ENCODE results near the gene UBE2I.

UBE2I gene

DNA sequence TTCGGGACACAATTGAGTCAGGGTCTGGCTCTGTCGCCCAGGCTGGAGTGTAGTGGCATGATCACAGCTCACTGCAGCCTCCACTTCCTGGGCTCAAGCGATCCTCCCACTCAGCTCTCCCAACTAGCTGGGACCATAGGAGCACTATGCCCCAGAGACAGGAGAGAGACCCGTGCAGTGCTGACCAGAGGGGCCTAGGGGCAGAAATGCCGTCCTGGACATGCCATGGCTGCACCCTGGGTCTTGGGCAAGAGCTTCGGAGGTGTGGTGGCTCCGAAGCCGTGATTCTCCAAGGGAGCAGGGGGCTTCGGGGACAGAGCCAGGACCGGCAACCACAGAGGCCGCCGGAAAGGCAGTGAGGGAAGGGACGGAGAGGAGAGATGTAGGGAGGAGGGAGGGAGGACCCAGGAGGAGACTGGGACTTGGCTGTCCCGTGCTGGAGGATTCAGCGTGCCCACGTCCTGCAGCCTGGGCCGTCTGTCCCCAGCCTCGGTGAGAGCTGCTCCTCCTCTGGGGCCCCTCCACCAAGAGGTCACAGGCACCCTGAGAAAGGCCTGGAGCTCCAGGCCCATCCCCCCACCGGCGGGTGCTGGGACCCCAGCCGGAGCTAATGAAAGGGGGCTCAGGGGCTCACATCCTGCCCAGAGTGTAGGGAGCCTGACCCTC is 31.7 kb upstream of the UBE2I start:
- Histone ChIP-seq H3K9me3 (ENCODE audit: insufficient read depth, low read depth, low read length) (no peaks in the 10 kb centered on the region), H3K4me3 (ENCODE audit: low read length, poor library complexity, severe bottlenecking) (no peak overlapping the region), H3K79me2 (ENCODE audit: insufficient read depth, low read length) (no peaks in the 10 kb centered on the region), H3K27me3 (ENCODE audit: insufficient read depth, low read length, poor library complexity, severe bottlenecking) (no peaks in the 10 kb centered on the region), H3K36me3 (ENCODE audit: insufficient read depth, low read length) (no peaks in the 10 kb centered on the region), H4K20me1 (ENCODE audit: insufficient read depth, low read length, poor library complexity, severe bottlenecking) (no peaks in the 10 kb centered on the region), H2AFZ (ENCODE audit: low read length) (no peak overlapping the region), H3K9ac (ENCODE audit: low read depth, low read length, poor library complexity, severe bottlenecking) (no peak overlapping the region), H3K4me2 (ENCODE audit: low read depth, low read length, poor library complexity, severe bottlenecking) (no peak overlapping the region), H3K9me2 (replicated peaks; ENCODE audit: low read depth, low read length) (no peaks in the 10 kb centered on the region), H3F3A (ENCODE audit: low read depth) (no peaks in the 10 kb centered on the region), H3K4me1 (ENCODE audit: insufficient read depth, low read length, poor library complexity, severe bottlenecking) (no peaks in the 10 kb centered on the region)
- TF ChIP-seq, protein P1, sequence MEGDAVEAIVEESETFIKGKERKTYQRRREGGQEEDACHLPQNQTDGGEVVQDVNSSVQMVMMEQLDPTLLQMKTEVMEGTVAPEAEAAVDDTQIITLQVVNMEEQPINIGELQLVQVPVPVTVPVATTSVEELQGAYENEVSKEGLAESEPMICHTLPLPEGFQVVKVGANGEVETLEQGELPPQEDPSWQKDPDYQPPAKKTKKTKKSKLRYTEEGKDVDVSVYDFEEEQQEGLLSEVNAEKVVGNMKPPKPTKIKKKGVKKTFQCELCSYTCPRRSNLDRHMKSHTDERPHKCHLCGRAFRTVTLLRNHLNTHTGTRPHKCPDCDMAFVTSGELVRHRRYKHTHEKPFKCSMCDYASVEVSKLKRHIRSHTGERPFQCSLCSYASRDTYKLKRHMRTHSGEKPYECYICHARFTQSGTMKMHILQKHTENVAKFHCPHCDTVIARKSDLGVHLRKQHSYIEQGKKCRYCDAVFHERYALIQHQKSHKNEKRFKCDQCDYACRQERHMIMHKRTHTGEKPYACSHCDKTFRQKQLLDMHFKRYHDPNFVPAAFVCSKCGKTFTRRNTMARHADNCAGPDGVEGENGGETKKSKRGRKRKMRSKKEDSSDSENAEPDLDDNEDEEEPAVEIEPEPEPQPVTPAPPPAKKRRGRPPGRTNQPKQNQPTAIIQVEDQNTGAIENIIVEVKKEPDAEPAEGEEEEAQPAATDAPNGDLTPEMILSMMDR (conservative IDR thresholded peaks at IDR 0.05; ENCODE audit: low read length): no peak
- no peak for TF ChIP-seq EZH2phosphoT487 (IDR thresholded peaks at IDR 0.05; ENCODE audit: borderline replicate concordance)

DNA sequence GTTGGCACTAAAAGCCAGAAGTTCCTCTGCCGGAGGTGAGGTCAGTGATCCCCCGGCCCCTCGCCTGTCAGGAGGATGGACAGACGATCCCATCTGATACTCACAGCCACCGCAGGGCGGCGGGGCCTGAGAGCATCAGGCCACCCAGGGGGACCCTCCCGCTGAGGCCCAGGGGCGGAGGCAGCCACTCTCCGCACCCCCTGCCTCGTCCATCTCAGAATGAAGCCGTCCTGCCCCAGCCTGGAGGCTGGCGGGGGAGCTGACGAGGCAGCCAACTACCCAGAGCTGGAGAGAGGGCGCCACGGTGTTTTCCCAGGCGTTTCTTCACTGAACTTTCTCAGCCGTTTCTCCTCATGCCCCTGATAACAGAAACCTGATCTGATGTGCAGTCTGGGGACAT is 31.0 kb upstream of the UBE2I start:
- Histone ChIP-seq H3K27me3 (ENCODE audit: insufficient read depth, low read length, poor library complexity, severe bottlenecking) (no peaks in the 10 kb centered on the region), H4K20me1 (ENCODE audit: insufficient read depth, low read length, poor library complexity, severe bottlenecking) (no peaks in the 10 kb centered on the region), H3K9me3 (ENCODE audit: insufficient read depth, low read depth, low read length) (no peaks in the 10 kb centered on the region), H3K4me2 (ENCODE audit: low read depth, low read length, poor library complexity, severe bottlenecking) (no peak overlapping the region), H3K9me2 (replicated peaks; ENCODE audit: low read depth, low read length) (no peaks in the 10 kb centered on the region), H2AFZ (ENCODE audit: low read length) (no peak overlapping the region), H3K4me3 (ENCODE audit: low read length, poor library complexity, severe bottlenecking) (no peak overlapping the region), H3K79me2 (ENCODE audit: insufficient read depth, low read length) (no peaks in the 10 kb centered on the region), H3K36me3 (ENCODE audit: insufficient read depth, low read length) (no peaks in the 10 kb centered on the region), H3K9ac (ENCODE audit: low read depth, low read length, poor library complexity, severe bottlenecking) (no peak overlapping the region), H3F3A (ENCODE audit: low read depth) (no peaks in the 10 kb centered on the region), H3K4me1 (ENCODE audit: insufficient read depth, low read length, poor library complexity, severe bottlenecking) (no peaks in the 10 kb centered on the region)
- TF ChIP-seq, protein P1 (conservative IDR thresholded peaks at IDR 0.05; ENCODE audit: low read length): no peak
- TF ChIP-seq EZH2phosphoT487 (IDR thresholded peaks at IDR 0.05; ENCODE audit: borderline replicate concordance): no peak

DNA sequence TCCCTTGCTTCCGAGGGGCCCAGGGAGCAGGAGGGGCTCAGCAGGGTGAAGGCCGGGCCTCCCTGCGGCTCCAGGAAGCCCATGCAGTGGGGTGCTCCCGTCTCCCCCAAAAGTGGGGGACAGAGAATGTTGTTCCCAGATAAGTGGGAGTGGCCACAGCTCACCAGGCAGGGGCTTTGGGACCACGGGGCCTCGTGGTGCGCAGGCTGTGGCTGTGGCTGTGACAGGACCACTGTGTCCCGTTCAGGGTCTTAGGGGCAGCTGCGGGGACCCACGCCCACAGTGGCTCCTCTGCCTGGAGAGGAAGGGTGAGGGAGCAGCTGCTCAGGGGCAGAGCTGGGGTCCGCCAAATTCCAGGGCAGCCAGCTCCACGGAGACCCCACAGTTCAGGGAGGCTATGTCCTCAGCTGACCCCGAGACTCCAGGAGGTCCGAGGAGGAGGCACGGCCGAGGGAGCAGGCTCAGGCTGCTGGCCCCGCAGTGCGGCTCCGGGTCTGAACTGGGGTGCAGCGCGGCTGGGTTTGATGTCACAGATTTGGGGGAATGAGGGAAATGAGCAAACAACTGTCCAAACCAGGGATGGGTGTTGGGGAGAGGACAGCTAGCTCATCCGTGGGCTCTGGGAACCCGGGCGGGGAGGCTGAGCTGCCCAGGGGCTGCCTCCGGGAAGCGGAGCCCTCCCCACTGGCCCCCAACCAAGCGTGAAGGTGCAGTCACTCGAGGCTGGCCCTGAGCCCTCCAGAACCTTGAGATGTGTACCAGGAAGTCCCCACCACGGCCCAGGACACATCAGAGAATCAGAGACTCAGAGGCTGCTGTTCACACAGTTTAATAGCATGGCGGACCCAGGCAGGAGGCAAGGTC is 30.1 kb upstream of the UBE2I start:
- no peak overlapping the region for H2AFZ ChIP-seq (ENCODE audit: low read length)
- H3K4me3 ChIP-seq (ENCODE audit: low read length, poor library complexity, severe bottlenecking): no peak overlapping the region
- no peak overlapping the region for H3K4me2 ChIP-seq (ENCODE audit: low read depth, low read length, poor library complexity, severe bottlenecking)
- no peak overlapping the region for H3K9ac ChIP-seq (ENCODE audit: low read depth, low read length, poor library complexity, severe bottlenecking)
- H3K9me3 ChIP-seq (ENCODE audit: insufficient read depth, low read depth, low read length): no peaks in the 10 kb centered on the region
- H3K9me2 ChIP-seq (replicated peaks; ENCODE audit: low read depth, low read length): no peaks in the 10 kb centered on the region
- no peaks in the 10 kb centered on the region for H3K4me1 ChIP-seq (ENCODE audit: insufficient read depth, low read length, poor library complexity, severe bottlenecking)
- H3K36me3 ChIP-seq (ENCODE audit: insufficient read depth, low read length): no peaks in the 10 kb centered on the region
- TF ChIP-seq, protein P1 (conservative IDR thresholded peaks at IDR 0.05; ENCODE audit: low read length): no peak
- no peak for TF ChIP-seq EZH2phosphoT487 (IDR thresholded peaks at IDR 0.05; ENCODE audit: borderline replicate concordance)
- no peaks in the 10 kb centered on the region for H3F3A ChIP-seq (ENCODE audit: low read depth)
- H3K79me2 ChIP-seq (ENCODE audit: insufficient read depth, low read length): no peaks in the 10 kb centered on the region
- H4K20me1 ChIP-seq (ENCODE audit: insufficient read depth, low read length, poor library complexity, severe bottlenecking): no peaks in the 10 kb centered on the region
- H3K27me3 ChIP-seq (ENCODE audit: insufficient read depth, low read length, poor library complexity, severe bottlenecking): no peaks in the 10 kb centered on the region
